Mesothelial cell of epicardium (in vitro differentiated cells): ENCODE measurements around the gene SYNDIG1. TPM values are rescaled to one million over a fixed set of nuclear protein-coding genes. Genes with fewer than 3 reads are reported as not detected.

Experiments used
- DNase-seq, 2 experiments: peaks; one replicate each; pipeline ENCODE4 v3.0.0; 2021; ENCODE audit warnings: low spot score in 2 of 2; ENCODE audit not compliant: unreplicated experiment in 2 of 2
- H3K27ac Mint-ChIP-seq: 2 replicates; pipeline ENCODE4 v1.8.0; 2021; ENCODE audit warnings: mixed read lengths
- H3K27me3 Mint-ChIP-seq: 2 replicates; pipeline ENCODE4 v1.8.0; 2021; ENCODE audit warnings: low read depth, mixed read lengths
- H3K36me3 Mint-ChIP-seq: 2 replicates; pipeline ENCODE4 v1.8.0; 2021; ENCODE audit warnings: mixed read lengths
- H3K4me1 Mint-ChIP-seq: 2 replicates; pipeline ENCODE4 v1.8.0; 2021; ENCODE audit warnings: mixed read lengths
- H3K4me3 Mint-ChIP-seq: 2 replicates; pipeline ENCODE4 v1.8.0; 2021; ENCODE audit warnings: mild to moderate bottlenecking, moderate library complexity, mixed read lengths
- H3K9me3 Mint-ChIP-seq: 2 replicates; pipeline ENCODE4 v1.8.0; 2021; ENCODE audit warnings: mixed read lengths
- CTCF ChIP-seq: fragments of 200-600 bp; sonication (generic); IDR thresholded peaks from one replicate; pipeline ENCODE4 v1.5.0; 2021; ENCODE audit warnings: antibody characterized with exemption; ENCODE audit not compliant: unreplicated experiment
- total RNA-seq: library from RNA; stranded (reverse); gene quantifications from 3 replicates; pipeline ENCODE4 v1.2.1, GENCODE V29; 2021

SYNDIG1 gene
- total RNA-seq, 1 donor from 2014 or later, result 0.80 TPM

GRCh38 chr20:24501764-24502556 is 32.5 kb downstream of the SYNDIG1 start:
- DNase-seq, result no peak
- Mint-ChIP-seq H3K36me3 (no peaks in the 10 kb centered on the region), H3K4me3 (no peak overlapping the region), H3K9me3 (no peaks in the 10 kb centered on the region), H3K27me3 (no peaks in the 10 kb centered on the region), H3K4me1 (peaks cover 29% of the 10 kb centered on the region), H3K27ac (no peak overlapping the region)
- no peak for TF ChIP-seq CTCF

DNA sequence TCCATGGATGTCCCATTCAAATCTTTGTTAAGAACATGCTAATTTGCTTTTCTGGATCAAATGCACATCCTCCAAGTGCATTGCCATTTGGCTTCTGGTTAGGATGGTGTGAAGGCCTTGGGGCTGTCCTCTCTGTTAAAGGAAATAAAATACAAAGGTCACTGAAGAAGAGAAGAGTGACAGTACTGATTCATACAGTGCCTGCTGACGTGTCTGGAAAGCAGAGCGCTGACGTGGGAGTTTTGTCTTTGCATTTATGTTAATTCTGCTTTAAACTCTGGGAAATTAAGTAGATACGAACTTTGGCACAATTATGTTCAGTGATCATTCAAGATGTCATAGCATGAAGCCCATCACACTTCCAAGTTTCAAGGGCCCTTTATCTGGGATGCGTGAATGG is 33.2 kb downstream of the SYNDIG1 start:
- H3K27ac Mint-ChIP-seq, result peak overlapping the region; percentile 86

GRCh38 chr20:24503352-24503931 is 34.0 kb downstream of the SYNDIG1 start:
- H3K27me3 Mint-ChIP-seq, result no peaks in the 10 kb centered on the region
- no peak overlapping the region for H3K4me3 Mint-ChIP-seq
- no peak for DNase-seq
- peak overlapping the region; percentile 86 for H3K27ac Mint-ChIP-seq
- TF ChIP-seq CTCF, result no peak
- H3K9me3 Mint-ChIP-seq, result no peaks in the 10 kb centered on the region
- peaks cover 27% of the 10 kb centered on the region for H3K4me1 Mint-ChIP-seq
- no peaks in the 10 kb centered on the region for H3K36me3 Mint-ChIP-seq

More for the DNA sequence above, 33.2 kb downstream of the SYNDIG1 start:
- TF ChIP-seq CTCF, result no peak
- Mint-ChIP-seq H3K27me3 (no peaks in the 10 kb centered on the region), H3K36me3 (no peaks in the 10 kb centered on the region), H3K4me1 (peaks cover 28% of the 10 kb centered on the region), H3K4me3 (no peak overlapping the region), H3K9me3 (no peaks in the 10 kb centered on the region)
- DNase-seq, result no peak

DNA sequence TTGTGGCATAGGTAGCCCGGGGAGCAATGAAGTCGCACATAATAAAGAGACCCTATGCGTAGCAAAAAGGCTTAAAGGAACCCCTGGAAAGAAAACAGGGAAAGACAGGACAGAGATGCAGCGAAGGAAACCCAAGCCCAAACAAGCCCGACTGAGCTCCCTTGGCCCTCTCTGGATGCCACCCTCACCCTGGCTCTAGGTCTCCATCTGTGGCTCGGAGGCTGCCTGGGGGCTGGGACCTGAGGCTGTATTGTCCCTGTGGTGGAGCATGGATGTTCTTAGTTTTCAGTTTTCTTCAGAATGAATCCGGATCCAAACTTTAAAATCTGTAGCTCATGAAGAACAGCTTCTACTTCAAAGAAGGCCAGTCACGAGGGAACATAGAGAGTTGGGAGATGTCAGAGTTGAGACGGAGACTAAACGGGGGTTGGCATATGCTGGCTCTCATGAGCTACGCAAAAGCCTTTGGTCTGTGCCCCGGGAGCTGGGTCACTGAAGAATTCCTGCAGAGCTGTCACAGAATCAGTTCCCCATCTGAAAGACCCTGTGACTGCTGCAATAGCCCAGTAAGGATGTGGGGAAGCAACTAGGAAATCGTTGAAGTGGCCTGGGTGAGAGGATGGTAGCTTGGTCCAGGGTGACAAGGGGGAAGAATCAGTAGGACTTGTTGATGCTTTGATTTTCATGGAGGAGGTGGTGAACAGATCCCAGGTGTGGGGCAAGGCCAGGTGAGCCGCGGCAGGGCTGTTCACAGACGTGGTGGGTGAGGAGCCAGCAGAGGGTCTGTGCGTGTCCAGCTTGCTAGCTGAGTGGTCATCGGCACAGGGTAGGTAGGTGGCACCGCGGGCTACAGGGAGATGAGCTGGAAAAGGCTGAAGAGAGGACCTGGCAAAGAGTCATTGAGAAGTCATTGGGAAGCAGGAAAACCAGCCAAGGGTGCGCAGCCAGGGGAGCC is 35.2 kb downstream of the SYNDIG1 start:
- TF ChIP-seq CTCF, result no peak
- no peaks in the 10 kb centered on the region for H3K9me3 Mint-ChIP-seq
- H3K4me3 Mint-ChIP-seq, result no peak overlapping the region
- no peaks in the 10 kb centered on the region for H3K36me3 Mint-ChIP-seq
- no peak for DNase-seq
- H3K27ac Mint-ChIP-seq, result no peak overlapping the region
- peaks cover 30% of the 10 kb centered on the region for H3K4me1 Mint-ChIP-seq
- no peaks in the 10 kb centered on the region for H3K27me3 Mint-ChIP-seq

DNA sequence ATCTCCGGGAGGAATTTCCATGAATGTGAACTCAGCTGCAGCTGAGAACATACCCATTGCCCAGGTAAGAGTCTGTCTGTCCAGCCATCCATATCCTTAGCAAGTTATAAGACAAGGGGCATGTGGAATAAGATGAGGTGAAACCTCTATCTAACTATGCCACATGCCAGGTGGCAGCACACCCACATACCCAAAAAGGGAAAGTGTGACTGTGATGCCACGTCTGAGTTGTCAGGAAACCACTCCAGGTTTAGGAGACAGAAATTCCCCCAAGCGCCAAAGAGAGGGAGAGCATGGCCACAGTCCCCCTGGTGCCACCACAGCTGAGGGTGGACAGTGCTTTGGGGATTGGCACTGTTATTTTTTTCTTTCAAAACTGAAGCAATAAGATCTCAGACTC is 36.7 kb downstream of the SYNDIG1 start:
- no peak for DNase-seq
- H3K4me1 Mint-ChIP-seq, result peaks cover 24% of the 10 kb centered on the region
- no peaks in the 10 kb centered on the region for H3K27me3 Mint-ChIP-seq
- no peak for TF ChIP-seq CTCF
- no peaks in the 10 kb centered on the region for H3K9me3 Mint-ChIP-seq
- no peak overlapping the region for H3K4me3 Mint-ChIP-seq
- no peaks in the 10 kb centered on the region for H3K36me3 Mint-ChIP-seq
- no peak overlapping the region for H3K27ac Mint-ChIP-seq
